Vagina (tissue), 2 donors: Measurements from ENCODE around the gene CIAO2B.

Source experiments
- POLR2AphosphoS5 ChIP-seq, 2 donors: sonication (generic); formaldehyde crosslinking; IDR thresholded peaks; one replicate each; pipeline ENCODE4 v1.9.0; 2017; ENCODE audit warnings: antibody characterized with exemption in 2 of 2, mild to moderate bottlenecking in 2 of 2, low read depth in 1 of 2; ENCODE audit not compliant: insufficient read depth in 1 of 2
- TF ChIP-seq, protein P1 (sequence below), 3 experiments: fragments of 450-650 bp in 2 of 3; fragments of 200-600 bp in 1 of 3; sonication (generic) in 1 of 3; IDR thresholded peaks; one replicate each; pipeline ENCODE4 v1.5.1; 2017 to 2019; ENCODE audit warnings: antibody characterized with exemption in 3 of 3, mild to moderate bottlenecking in 2 of 3, moderate library complexity in 2 of 3

DNA sequence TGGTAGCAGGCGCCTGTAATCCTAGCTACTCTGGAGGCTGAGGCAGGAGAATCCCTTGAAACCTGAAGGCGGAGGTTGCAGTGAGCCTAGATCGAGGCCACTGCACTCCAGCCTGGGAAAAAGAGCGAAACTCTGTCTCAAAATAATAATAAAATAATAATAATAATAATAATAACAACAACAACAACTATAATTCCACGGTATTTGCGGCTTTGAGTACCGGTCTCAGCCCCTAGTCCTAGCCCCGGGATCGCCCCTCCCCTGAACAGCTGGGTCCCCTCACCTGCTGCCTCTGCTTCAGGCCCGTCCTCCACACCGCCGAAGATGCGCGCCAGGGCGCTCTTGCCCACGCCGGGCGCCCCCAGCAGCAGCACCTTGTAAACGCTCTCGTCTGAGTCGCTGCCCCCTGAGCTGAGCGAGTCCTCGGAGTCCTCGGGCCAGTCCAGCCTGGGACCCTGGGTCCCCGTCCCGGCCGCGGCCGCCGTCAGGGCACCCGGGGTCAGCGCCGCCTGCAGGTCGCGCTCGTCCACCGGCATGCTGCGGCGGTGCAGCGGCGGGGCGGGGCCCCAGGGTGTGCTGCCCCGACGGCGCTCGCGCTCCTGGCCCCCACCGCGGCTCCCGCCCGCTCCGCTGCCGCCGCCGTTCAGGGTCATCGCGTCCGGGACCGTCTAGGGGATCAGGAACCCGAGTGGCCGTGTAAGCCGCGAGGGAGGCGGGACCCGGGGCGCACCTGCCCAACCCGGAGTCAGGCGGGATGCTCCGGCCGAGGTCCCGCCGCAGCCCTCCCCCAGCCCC lies 9.5 kb downstream of the CIAO2B start:
- no peak for TF ChIP-seq POLR2AphosphoS5 (IDR thresholded peaks at IDR 0.05; ENCODE audit: insufficient read depth in 1 of 2, low read depth in 1 of 2)
- TF ChIP-seq, protein P1, sequence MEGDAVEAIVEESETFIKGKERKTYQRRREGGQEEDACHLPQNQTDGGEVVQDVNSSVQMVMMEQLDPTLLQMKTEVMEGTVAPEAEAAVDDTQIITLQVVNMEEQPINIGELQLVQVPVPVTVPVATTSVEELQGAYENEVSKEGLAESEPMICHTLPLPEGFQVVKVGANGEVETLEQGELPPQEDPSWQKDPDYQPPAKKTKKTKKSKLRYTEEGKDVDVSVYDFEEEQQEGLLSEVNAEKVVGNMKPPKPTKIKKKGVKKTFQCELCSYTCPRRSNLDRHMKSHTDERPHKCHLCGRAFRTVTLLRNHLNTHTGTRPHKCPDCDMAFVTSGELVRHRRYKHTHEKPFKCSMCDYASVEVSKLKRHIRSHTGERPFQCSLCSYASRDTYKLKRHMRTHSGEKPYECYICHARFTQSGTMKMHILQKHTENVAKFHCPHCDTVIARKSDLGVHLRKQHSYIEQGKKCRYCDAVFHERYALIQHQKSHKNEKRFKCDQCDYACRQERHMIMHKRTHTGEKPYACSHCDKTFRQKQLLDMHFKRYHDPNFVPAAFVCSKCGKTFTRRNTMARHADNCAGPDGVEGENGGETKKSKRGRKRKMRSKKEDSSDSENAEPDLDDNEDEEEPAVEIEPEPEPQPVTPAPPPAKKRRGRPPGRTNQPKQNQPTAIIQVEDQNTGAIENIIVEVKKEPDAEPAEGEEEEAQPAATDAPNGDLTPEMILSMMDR (IDR thresholded peaks at IDR 0.05), result no peak
